ENCODE measurements around the gene SPRING1.
"Not testable (repeated sequence)": the region's sequence is repeated elsewhere in the genome, so short reads cannot be mapped to it uniquely, and the experiment has no call there.

The SPRING1 gene

DNA sequence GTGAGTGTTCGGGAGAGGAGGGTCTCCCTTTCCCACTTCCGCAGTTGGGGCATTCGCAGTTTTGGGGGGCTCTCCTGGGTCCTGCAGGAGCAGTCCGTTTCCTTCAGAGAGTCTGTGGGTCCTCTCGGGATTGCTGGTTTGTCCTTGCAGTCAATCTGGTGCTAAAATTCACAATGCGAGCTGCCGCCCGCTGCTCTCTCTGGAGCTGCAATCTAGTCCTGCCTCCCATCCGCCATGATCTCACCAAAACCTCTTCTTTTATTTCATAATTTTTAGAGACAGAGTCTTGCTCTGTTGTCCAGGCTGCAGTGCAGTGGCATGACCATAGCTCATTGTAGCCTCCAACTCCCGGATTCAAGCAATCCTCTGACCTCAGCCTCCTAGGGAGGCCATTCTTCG lies 22.8 kb upstream of the SPRING1 start:
- no peak overlapping the region for H3K4me3 ChIP-seq (ENCODE audit: low read length)
- TF ChIP-seq, protein P1, sequence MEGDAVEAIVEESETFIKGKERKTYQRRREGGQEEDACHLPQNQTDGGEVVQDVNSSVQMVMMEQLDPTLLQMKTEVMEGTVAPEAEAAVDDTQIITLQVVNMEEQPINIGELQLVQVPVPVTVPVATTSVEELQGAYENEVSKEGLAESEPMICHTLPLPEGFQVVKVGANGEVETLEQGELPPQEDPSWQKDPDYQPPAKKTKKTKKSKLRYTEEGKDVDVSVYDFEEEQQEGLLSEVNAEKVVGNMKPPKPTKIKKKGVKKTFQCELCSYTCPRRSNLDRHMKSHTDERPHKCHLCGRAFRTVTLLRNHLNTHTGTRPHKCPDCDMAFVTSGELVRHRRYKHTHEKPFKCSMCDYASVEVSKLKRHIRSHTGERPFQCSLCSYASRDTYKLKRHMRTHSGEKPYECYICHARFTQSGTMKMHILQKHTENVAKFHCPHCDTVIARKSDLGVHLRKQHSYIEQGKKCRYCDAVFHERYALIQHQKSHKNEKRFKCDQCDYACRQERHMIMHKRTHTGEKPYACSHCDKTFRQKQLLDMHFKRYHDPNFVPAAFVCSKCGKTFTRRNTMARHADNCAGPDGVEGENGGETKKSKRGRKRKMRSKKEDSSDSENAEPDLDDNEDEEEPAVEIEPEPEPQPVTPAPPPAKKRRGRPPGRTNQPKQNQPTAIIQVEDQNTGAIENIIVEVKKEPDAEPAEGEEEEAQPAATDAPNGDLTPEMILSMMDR (conservative IDR thresholded peaks at IDR 0.05; ENCODE audit: low read depth, low read length): no peak
- DNase-seq (ENCODE audit: low read depth): no peak

DNA sequence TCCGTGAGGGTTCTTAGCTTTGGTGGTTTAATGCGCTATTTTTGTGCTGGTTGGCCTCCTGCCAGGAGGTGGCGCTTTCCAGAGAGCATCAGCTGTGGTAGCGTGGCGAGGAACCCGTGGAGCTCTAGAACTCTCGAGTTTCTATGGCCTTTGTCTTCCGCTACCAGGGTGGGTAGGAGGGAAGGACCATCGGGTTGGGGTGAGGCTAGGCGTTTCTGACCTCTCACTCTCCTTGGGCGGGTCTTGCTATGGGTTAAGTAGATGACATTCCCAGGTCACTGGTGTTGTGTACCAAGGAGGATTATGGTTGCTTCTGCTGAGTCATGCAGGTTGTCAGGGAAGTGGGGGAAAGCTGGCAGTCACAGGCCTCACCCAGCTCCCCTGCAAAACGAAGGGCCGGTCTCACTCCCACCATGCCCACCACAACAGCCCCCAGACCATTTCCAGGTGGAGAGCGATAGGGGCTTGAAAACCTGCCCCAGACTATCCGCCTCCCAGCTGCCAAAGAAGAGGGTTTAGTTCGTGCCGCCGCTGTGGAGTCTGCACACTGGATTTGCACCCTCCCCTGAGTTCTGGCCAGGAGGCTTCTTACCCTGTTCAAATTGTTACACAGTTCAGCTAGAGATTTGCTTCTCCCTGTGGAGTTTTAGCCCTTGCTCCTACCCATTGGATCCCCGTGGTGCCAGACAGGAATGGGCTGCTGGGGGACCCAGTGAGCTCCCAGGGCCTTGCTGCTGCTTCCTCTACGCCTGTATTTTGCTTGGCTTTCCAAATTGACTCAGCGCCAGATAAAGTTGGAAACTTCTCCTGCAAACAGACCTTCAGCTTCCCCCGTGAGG lies 22.1 kb upstream of the SPRING1 start:
- TF ChIP-seq, protein P1 (conservative IDR thresholded peaks at IDR 0.05; ENCODE audit: low read depth, low read length): no peak
- no peak overlapping the region for H3K4me3 ChIP-seq (ENCODE audit: low read length)
- no peak for DNase-seq (ENCODE audit: low read depth)

DNA sequence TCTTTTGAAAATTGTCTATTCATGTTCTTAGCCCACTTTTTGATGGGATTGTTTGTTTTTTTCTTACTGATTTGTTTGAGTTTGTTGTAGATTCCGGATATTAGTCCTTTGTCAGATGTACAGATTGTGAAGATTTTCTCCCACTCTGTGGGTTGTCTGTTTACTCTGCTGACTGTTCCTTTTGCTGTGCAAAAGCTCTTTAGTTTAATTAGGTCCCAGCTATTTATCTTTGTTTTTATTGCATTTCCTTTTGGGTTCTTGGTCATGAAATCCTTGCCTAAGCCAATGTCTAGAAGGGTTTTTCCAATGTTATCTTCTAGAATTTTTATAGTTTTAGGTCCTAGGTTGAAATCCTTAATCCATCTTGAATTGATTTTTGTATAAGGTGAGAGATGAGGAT lies 16.9 kb upstream of the SPRING1 start:
- not testable (repeated sequence) for H3K4me3 ChIP-seq (ENCODE audit: low read length); DNase-seq (ENCODE audit: low read depth)

DNA sequence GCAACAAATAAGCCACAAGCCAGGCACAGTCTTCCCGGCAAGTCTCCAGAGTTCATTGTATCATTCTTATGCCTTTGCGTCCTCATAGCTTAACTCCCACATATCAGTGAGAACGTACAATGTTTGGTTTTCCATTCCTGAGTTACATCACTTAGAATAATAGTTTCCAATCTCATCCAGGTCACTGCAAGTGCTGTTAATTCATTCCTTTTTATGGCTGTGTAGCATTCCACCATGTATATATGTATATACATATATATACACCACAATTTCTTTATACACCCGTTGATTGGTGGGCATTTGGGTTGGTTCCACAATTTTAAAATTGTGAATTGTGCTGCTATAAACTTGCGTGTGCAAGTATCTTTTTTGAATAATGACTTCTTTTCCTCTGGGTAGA lies 16.2 kb upstream of the SPRING1 start:
- DNase-seq (ENCODE audit: low read depth); H3K4me3 ChIP-seq (ENCODE audit: low read length): not testable (repeated sequence)

DNA sequence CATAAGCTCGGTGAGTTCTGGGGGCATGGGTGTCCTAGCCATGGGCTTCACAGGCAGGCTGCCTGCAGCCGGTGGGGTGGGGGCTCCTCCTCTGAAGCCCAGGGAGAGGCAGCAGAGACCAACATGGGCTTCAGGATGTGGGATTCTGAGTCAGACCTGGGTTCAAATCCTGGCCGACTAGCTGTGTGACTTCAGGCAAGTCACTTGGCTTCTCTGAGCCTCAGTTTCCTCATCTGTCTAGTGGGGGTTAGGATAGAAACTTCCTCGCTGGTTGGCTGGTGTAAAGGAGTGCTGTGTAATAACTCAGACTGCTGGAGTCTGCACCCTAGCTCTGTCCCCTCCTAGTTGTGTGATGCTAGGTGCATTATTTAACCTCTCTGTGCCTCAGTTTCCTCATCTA lies 12.4 kb upstream of the SPRING1 start:
- H3K4me3 ChIP-seq (ENCODE audit: low read length): no peak overlapping the region
- TF ChIP-seq, protein P1 (conservative IDR thresholded peaks at IDR 0.05; ENCODE audit: low read depth, low read length): no peak
- DNase-seq (ENCODE audit: low read depth): no peak

DNA sequence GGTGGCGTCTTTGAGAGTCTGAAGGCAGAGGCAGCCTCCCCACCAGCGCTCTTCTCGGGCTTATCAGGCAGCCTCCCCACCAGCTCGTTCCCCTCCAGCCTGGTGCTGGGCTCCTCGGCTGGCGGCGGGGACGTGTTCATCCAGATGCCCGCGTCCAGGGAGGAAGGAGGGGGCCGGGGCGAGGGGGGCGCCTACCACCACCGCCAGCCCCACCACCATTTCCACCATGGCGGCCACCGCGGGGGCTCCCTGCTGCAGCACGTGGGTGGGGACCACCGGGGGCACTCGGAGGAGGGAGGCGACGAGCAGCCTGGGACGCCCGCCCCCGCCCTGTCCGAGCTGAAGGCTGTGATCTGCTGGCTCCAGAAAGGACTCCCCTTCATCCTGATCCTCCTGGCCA lies 12.0 kb upstream of the SPRING1 start:
- DNase-seq (ENCODE audit: low read depth): no peak
- no peak overlapping the region for H3K4me3 ChIP-seq (ENCODE audit: low read length)
- TF ChIP-seq, protein P1 (conservative IDR thresholded peaks at IDR 0.05; ENCODE audit: low read depth, low read length): no peak

DNA sequence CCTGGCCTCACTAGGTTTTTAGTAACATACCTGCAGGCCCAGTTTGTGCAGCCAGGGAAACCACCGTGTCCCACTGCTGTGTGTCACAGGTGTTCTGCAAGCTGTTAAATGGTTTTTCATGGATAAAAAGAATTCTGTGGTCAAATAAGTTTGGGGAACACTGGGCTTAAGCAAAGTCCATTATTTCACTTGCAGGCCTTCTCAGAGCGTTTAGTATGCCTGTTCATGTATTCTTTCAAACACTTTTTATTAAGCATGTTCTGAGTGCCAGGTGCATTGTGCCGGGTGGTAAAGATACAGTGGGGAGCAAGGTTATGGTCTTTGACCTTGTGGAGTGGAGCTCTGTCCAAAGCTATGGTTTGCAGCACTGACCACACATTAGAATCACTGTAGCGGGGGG lies 7.7 kb upstream of the SPRING1 start:
- TF ChIP-seq, protein P1 (conservative IDR thresholded peaks at IDR 0.05; ENCODE audit: low read depth, low read length): no peak
- DNase-seq (ENCODE audit: low read depth): no peak
- no peak overlapping the region for H3K4me3 ChIP-seq (ENCODE audit: low read length)

DNA sequence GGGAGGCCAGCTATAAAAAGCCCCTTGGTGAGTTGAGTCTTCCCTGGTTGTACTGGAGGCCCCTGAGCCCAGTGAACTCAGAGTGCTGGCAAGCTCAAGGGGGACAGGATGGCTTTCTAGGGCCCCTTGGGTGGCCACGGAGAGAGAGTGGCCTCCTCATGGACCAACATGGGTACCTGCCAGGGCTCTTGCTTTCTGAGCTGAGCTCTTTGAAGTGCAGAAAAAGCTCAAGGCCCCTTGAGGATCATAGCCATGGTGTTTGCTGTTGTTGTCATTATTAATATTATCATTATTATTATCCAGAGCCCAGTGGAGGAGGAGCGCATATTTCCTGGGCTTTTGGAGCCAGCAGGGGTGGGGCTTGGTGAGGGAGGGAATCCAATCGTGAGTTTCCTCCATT lies 6.9 kb upstream of the SPRING1 start:
- no peak overlapping the region for H3K4me3 ChIP-seq (ENCODE audit: low read length)
- TF ChIP-seq, protein P1 (conservative IDR thresholded peaks at IDR 0.05; ENCODE audit: low read depth, low read length): no peak
- no peak for DNase-seq (ENCODE audit: low read depth)

DNA sequence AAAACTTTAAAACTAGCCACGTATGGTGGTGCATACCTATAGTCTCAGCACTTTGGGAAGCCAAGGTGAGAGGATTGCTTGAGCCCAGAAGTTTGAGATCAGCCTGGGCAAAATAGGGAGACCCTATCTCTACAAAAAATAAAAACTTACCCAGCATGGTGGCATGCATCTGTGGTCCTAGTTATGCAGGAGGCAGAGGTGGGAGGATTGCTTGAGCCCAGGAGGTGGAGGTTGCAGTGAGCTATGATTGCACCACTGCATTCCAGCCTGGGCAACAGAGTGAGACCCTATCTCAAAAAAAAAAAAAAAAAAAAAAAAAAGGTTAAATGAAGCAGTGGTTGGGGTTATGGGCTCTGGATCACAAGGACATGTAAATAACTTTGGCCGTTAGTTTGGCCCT lies 4.9 kb upstream of the SPRING1 start:
- H3K4me3 ChIP-seq (ENCODE audit: low read length); DNase-seq (ENCODE audit: low read depth): not testable (repeated sequence)
